DLD1 (cell line): ENCODE measurements around the gene PIERCE2.
"Not testable (repeated sequence)": the region's sequence is repeated elsewhere in the genome, so short reads cannot be mapped to it uniquely, and the experiment has no call there.

Source experiments
- in situ Hi-C: cut with HindIII; loops from 2 replicates; pipeline ENCODE4 v1.10.0; 2017; ENCODE audit warnings: low sequenced_read_pairs

PIERCE2 gene

GRCh38 chr15:55408012-55408928 is at the start of gene PIERCE2, which contains the start of gene CCPG1:
Gene PIERCE2, plus strand, starts transcription at chr15:55408495. Its CDS starts 274 bp downstream, at chr15:55408769.
Gene CCPG1, minus strand, starts transcription at chr15:55408359. Its CDS starts 18,935 bp downstream, at chr15:55389424.
- in situ Hi-C loops, result no loop called here

GRCh38 chr15:55360256-55360655 is 48.0 kb upstream of the PIERCE2 start:
- in situ Hi-C loops, result no loop called here

GRCh38 chr15:55361048-55361447 is 47.2 kb upstream of the PIERCE2 start:
- in situ Hi-C loops, result no loop called here

- in situ Hi-C loops, result no loop called here
These were observed 45.7 kb upstream of the PIERCE2 start for GRCh38 chr15:55362641-55363040.

GRCh38 chr15:55366981-55367380 is 41.3 kb upstream of the PIERCE2 start:
- in situ Hi-C loops, result no loop called here

GRCh38 chr15:55372701-55373440 is 35.4 kb upstream of the PIERCE2 start:
- in situ Hi-C loops, result no loop called here

GRCh38 chr15:55379095-55379494 is 29.2 kb upstream of the PIERCE2 start:
- in situ Hi-C loops, result no loop called here

- in situ Hi-C loops, result no loop called here
These were observed 26.7 kb upstream of the PIERCE2 start for GRCh38 chr15:55381595-55381994.

- in situ Hi-C loops, result no loop called here
These were observed 24.6 kb upstream of the PIERCE2 start for GRCh38 chr15:55383687-55384086.

GRCh38 chr15:55387027-55387426 is 21.3 kb upstream of the PIERCE2 start:
- in situ Hi-C loops, result no loop called here

GRCh38 chr15:55389264-55389607 is 19.1 kb upstream of the PIERCE2 start:
- in situ Hi-C loops, result no loop called here

- in situ Hi-C loops, result no loop called here
These were observed 13.6 kb upstream of the PIERCE2 start for GRCh38 chr15:55394694-55395093.

- in situ Hi-C loops, result no loop called here
These were observed 10.1 kb upstream of the PIERCE2 start for GRCh38 chr15:55398243-55398642.

- in situ Hi-C loops, result not testable (repeated sequence)
These were observed 8.2 kb upstream of the PIERCE2 start for GRCh38 chr15:55400050-55400449.

GRCh38 chr15:55401786-55402246 is 6.5 kb upstream of the PIERCE2 start:
- in situ Hi-C loops, result no loop called here

- in situ Hi-C loops, result no loop called here
These were observed 5.6 kb upstream of the PIERCE2 start for GRCh38 chr15:55402707-55403106.

GRCh38 chr15:55403531-55403930 is 4.8 kb upstream of the PIERCE2 start:
- in situ Hi-C loops, result no loop called here

GRCh38 chr15:55407498-55408011 is 740 bp upstream of the PIERCE2 start:
- in situ Hi-C loops, result no loop called here

- in situ Hi-C loops, result not testable (repeated sequence)
These were observed 681 bp downstream of the PIERCE2 start for GRCh38 chr15:55408976-55409375.

- in situ Hi-C loops, result not testable (repeated sequence)
These were observed 9.4 kb downstream of the PIERCE2 start for GRCh38 chr15:55417678-55418077.

- in situ Hi-C loops, result no loop called here
These were observed 12.0 kb downstream of the PIERCE2 start for GRCh38 chr15:55420171-55420866.
